B cell (primary cell): ENCODE data around the gene MYLK4. TPM values are rescaled to one million over a fixed set of nuclear protein-coding genes. Genes with fewer than 3 reads are reported as not detected.
A peak's percentile ranks its signal among the peaks of the same experiment; 100 is the strongest.
"Not testable (repeated sequence)": the region's sequence is repeated elsewhere in the genome, so short reads cannot be mapped to it uniquely, and the experiment has no call there.

Experiments
- ATAC-seq: fragments of 200-7000 bp; cut with Tn5 transposase; one replicate; pipeline ENCODE4 v1.10.0; 2021; ENCODE audit warnings: low read depth, mild to moderate bottlenecking, moderate number of reproducible peaks, moderate library complexity
- CTCF ChIA-PET: fragments of 350-600 bp; sonication (Branson Sonifier 250); formaldehyde crosslinking; loops from one replicate; lab custom pipeline; 2021; ENCODE audit warnings: antibody characterized with exemption, inconsistent platforms; lab: Charles Lee
- POLR2A ChIA-PET: fragments of 350-600 bp; sonication (Branson Sonifier 250); formaldehyde crosslinking; loops from one replicate; lab custom pipeline; 2021; ENCODE audit warnings: antibody characterized with exemption; lab: Charles Lee
- DNase-seq: peaks from one replicate; pipeline ENCODE4 v3.0.0; 2013
- H2AFZ ChIP-seq: 2 replicates; pipeline ENCODE4 v1.6.1; 2012; ENCODE audit warnings: mild to moderate bottlenecking, low read depth, low read length; ENCODE audit not compliant: insufficient read depth, poor library complexity, severe bottlenecking
- H3K27ac ChIP-seq, 2 donors: 1 replicate in 1 of 2; 2 replicates in 1 of 2; pipeline ENCODE4 v1.5.1; 2012 to 2013; ENCODE audit warnings: low read length in 2 of 2, mild to moderate bottlenecking in 2 of 2, moderate library complexity in 1 of 2
- H3K27me3 ChIP-seq, 4 experiments: fragments of 200-600 bp in 1 of 4; sonication (generic) in 1 of 4; replicated peaks in 1 of 4; 1 replicate in 2 of 4; 2 replicates in 2 of 4; pipeline versions ENCODE4 v1.6.1 to v1.7.0; 2013 to 2016; ENCODE audit warnings: low read length in 3 of 4, mild to moderate bottlenecking in 2 of 4, mixed read lengths in 1 of 4, moderate library complexity in 1 of 4; ENCODE audit not compliant: insufficient read depth in 4 of 4, control insufficient read depth in 3 of 4; ENCODE audit errors: control extremely low read depth in 1 of 4
- H3K36me3 ChIP-seq, 2 experiments: replicated peaks in 1 of 2; 1 replicate in 1 of 2; 2 replicates in 1 of 2; pipeline versions ENCODE4 v1.6.1 to v1.7.1; 2013; ENCODE audit warnings: low read length in 1 of 2; ENCODE audit not compliant: insufficient read depth in 2 of 2, control insufficient read depth in 1 of 2; ENCODE audit errors: control extremely low read depth in 1 of 2, extremely low read depth in 1 of 2
- H3K4me1 ChIP-seq, 2 donors: fragments of 200-600 bp in 1 of 2; sonication (generic) in 1 of 2; 1 replicate in 1 of 2; 2 replicates in 1 of 2; pipeline versions ENCODE4 v1.5.1 to v1.6.1; 2013 to 2017; ENCODE audit warnings: low read length in 2 of 2; ENCODE audit not compliant: control insufficient read depth in 2 of 2, insufficient read depth in 2 of 2
- H3K4me2 ChIP-seq: replicated peaks from 2 replicates; pipeline ENCODE3; 2012; ENCODE audit warnings: mild to moderate bottlenecking, low read depth, low read length; ENCODE audit not compliant: poor library complexity, severe bottlenecking
- H3K4me3 ChIP-seq, 5 experiments: fragments of 200-600 bp in 1 of 5; sonication (generic) in 1 of 5; 1 replicate in 3 of 5; 2 replicates in 2 of 5; pipeline versions ENCODE4 v1.5.1 to v1.7.0; 2011 to 2016; ENCODE audit warnings: low read length in 4 of 5, mild to moderate bottlenecking in 4 of 5, low read depth in 2 of 5, control low read depth in 1 of 5, moderate library complexity in 1 of 5; ENCODE audit not compliant: insufficient read depth in 1 of 5; ENCODE audit errors: control extremely low read depth in 1 of 5, extremely low read depth in 1 of 5
- H3K79me2 ChIP-seq: fragments of 200-600 bp; sonication (generic); one replicate; pipeline ENCODE4 v1.6.0; 2016; ENCODE audit warnings: low read length; ENCODE audit not compliant: control insufficient read depth, insufficient read depth
- H3K9ac ChIP-seq: fragments of 200-600 bp; sonication (generic); 2 replicates; pipeline ENCODE4 v1.6.1; 2017; ENCODE audit warnings: mild to moderate bottlenecking, low read length, moderate library complexity
- H3K9me3 ChIP-seq, 3 donors: one replicate each; pipeline versions ENCODE4 v1.6.1 to v1.7.1; 2013; ENCODE audit warnings: low read length in 2 of 3; ENCODE audit not compliant: control insufficient read depth in 2 of 3, insufficient read depth in 1 of 3; ENCODE audit errors: control extremely low read depth in 1 of 3
- H4K20me1 ChIP-seq: 2 replicates; pipeline ENCODE4 v1.6.0; 2012; ENCODE audit warnings: mild to moderate bottlenecking, low read length; ENCODE audit not compliant: insufficient read depth, control insufficient read depth, poor library complexity, severe bottlenecking
- H3K27ac Mint-ChIP-seq: one replicate; pipeline ENCODE4 v1.8.0; 2021; ENCODE audit warnings: mixed read lengths
- H3K27me3 Mint-ChIP-seq: one replicate; pipeline ENCODE4 v1.8.0; 2021; ENCODE audit warnings: mixed read lengths
- H3K4me1 Mint-ChIP-seq: one replicate; pipeline ENCODE4 v1.8.0; 2021; ENCODE audit warnings: mixed read lengths
- H3K4me3 Mint-ChIP-seq: one replicate; pipeline ENCODE4 v1.8.0; 2021; ENCODE audit warnings: mixed read lengths
- H3K9me3 Mint-ChIP-seq: one replicate; pipeline ENCODE4 v1.8.0; 2022; ENCODE audit warnings: mixed read lengths; ENCODE audit not compliant: insufficient read depth
- EZH2 ChIP-seq: IDR thresholded peaks from 2 replicates; pipeline ENCODE4 v1.6.1; 2012; ENCODE audit warnings: borderline replicate concordance, low read depth, mild to moderate bottlenecking, moderate library complexity, low read length; ENCODE audit not compliant: insufficient read depth, poor library complexity, severe bottlenecking
- WGBS: methylation state at CpG from one replicate; pipeline ENCODE4 v1.1.5; 2013; ENCODE audit warnings: missing lambda C conversion rate; ENCODE audit not compliant: insufficient coverage; 5-methylcytosine and 5-hydroxymethylcytosine counted together
- intact Hi-C: fragments of 100-400 bp; cut with micrococcal nuclease; formaldehyde crosslinking; loops from one replicate; pipeline ENCODE4 v1.10.0; 2022
- polyA plus RNA-seq: library from polyadenylated mRNA; depleted of rRNA; stranded (reverse); fragments of >200 nt; gene quantifications from 2 replicates; pipeline ENCODE4 v1.2.3, GENCODE V29; 2012
- total RNA-seq, 2 donors: library from RNA; stranded (reverse); fragments of 120-200 nt in 1 of 2; gene quantifications; 1 replicate in 1 of 2; 2 replicates in 1 of 2; pipeline versions ENCODE4 v1.2.3 to v1.2.4, GENCODE V29; 2013 to 2022
- TF ChIP-seq, protein P1 (sequence below): fragments of 200-600 bp; IDR thresholded peaks from one replicate; pipeline ENCODE4 v1.8.0; 2022; ENCODE audit warnings: antibody characterized with exemption, mild to moderate bottlenecking

The MYLK4 gene
- total and polyA plus RNA-seq, 2 donors (not counting 1 experiment from before 2014, with no cell fraction given): 0.51 to 1.2 TPM

DNA sequence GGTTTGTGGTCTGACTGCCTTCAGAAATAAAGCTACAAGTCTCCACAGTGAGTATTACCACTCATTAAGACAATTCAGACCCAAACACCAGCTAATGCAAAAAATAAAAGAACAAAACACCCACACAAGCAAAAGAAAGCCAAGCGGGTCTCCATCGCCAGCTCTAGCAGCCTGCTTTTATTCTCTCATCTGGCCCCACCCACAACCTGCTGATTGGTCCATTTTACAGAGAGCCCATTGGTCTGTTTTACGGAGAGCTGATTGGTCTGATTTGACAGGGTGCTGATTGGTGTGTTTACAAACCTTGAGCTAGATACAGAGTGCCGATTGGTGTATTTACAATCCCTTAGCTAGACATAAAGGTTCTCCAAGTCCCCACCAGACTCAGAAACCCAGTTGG lies 12.1 kb upstream of the MYLK4 start:
- peaks cover 19% of the 10 kb centered on the region for H3K79me2 ChIP-seq
- H3K27ac Mint-ChIP-seq, H3K27me3 Mint-ChIP-seq, H3K27me3 ChIP-seq, ATAC-seq, H3K4me3 ChIP-seq, H3K9ac ChIP-seq, H3K36me3 ChIP-seq, H3K9me3 Mint-ChIP-seq, POLR2A ChIA-PET, H3K27ac ChIP-seq, H3K4me3 Mint-ChIP-seq, H3K4me2 ChIP-seq, DNase-seq, H2AFZ ChIP-seq: not testable (repeated sequence)
- CTCF ChIA-PET: interaction anchor here (0.8 to 2.1 kb wide), 4 partner anchors 13 to 51 kb away, joined by 3 to 14 read pairs (median 4); partner anchors contain the start of gene MYLK4
- intact Hi-C loops: loop anchor here (10.0 kb wide), 1 partner anchor 1372 kb away; the partner anchor contains the start of gene ECI2
- WGBS: 100% methylated on average over 2 of the region's 4 CpGs
- H3K4me1 ChIP-seq: peaks cover 14 to 24% of the 10 kb centered on the region in 2 donors
- peaks cover 0 to 12% (median 5%) of the 10 kb centered on the region in 3 donors for H3K9me3 ChIP-seq
- H4K20me1 ChIP-seq: peaks cover 14% of the 10 kb centered on the region
- H3K4me1 Mint-ChIP-seq: peaks cover 25% of the 10 kb centered on the region

DNA sequence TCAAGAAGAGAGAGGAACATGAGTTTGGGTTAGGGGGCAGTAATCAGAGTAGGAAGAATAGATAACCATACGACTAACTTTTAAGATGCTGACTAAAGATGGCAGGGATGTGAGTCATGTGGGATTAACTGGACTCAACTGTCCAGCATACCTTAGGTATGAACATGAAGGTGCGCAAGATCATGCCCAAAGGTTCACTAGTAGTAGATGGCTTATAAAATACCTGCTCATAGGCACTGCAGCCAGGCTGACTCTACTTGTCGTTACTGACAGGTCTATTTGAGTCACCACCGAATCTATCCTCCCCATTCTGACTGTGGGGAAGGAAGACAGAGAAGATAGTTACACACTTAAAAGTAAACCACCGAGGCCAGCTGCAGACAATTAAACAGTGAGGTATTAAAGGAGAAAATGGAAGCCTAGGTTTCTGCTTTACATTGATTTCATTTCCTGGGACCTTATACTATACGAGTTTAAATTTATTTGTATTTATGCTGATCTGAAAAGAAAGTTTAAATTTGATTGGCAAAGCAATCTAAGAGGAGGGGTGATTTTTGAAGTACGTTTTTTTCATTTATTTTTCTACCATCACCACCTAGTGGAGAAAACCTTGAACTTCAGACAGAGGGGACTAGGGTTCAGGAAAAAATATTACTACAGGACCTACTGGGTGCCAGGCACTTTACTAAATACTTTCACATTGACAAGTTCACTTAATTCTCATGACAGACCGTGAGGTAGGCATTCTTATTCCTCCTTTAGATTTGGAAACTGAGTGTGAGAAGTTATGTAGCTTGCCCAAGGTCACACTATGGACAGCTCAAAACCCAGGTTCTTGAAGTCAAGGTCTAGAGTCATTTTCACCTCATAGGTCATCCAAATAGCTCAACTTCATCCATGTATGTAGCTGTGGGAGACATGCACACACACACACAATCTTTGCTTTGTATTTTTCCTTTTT lies 10.4 kb upstream of the MYLK4 start:
- Histone ChIP-seq H2AFZ (no peak overlapping the region), H3K9me3 (peaks cover 0 to 12% (median 5%) of the 10 kb centered on the region in 3 donors), H3K4me3 (no peak overlapping the region), H3K27ac (no peak overlapping the region), H4K20me1 (no peaks in the 10 kb centered on the region), H3K4me2 (peak overlapping the region; percentile 3), H3K36me3 (no peaks in the 10 kb centered on the region), H3K27me3 (no peaks in the 10 kb centered on the region), H3K9ac (no peak overlapping the region), H3K79me2 (peaks cover 2% of the 10 kb centered on the region), H3K4me1 (peaks cover 0 to 8% of the 10 kb centered on the region in 2 donors)
- ATAC-seq (no peak), DNase-seq (peak; percentile 35)
- Mint-ChIP-seq H3K27me3 (no peaks in the 10 kb centered on the region), H3K4me3 (no peak overlapping the region), H3K4me1 (peaks cover 13% of the 10 kb centered on the region), H3K27ac (no peak overlapping the region), H3K9me3 (no peaks in the 10 kb centered on the region)
- CTCF ChIA-PET: interaction anchor here (0.6 to 2.1 kb wide), 8 partner anchors 8 to 462 kb away, joined by 3 to 14 read pairs (median 4); partner anchors contain the start of gene MYLK4
- intact Hi-C loops: loop anchor here (10.0 kb wide), 1 partner anchor 1374 kb away; the partner anchor contains the start of gene ECI2
- TF ChIP-seq EZH2: no peak
- TF ChIP-seq, protein P1, sequence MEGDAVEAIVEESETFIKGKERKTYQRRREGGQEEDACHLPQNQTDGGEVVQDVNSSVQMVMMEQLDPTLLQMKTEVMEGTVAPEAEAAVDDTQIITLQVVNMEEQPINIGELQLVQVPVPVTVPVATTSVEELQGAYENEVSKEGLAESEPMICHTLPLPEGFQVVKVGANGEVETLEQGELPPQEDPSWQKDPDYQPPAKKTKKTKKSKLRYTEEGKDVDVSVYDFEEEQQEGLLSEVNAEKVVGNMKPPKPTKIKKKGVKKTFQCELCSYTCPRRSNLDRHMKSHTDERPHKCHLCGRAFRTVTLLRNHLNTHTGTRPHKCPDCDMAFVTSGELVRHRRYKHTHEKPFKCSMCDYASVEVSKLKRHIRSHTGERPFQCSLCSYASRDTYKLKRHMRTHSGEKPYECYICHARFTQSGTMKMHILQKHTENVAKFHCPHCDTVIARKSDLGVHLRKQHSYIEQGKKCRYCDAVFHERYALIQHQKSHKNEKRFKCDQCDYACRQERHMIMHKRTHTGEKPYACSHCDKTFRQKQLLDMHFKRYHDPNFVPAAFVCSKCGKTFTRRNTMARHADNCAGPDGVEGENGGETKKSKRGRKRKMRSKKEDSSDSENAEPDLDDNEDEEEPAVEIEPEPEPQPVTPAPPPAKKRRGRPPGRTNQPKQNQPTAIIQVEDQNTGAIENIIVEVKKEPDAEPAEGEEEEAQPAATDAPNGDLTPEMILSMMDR: peak; percentile 72
- POLR2A ChIA-PET: no interaction called here
- WGBS: 100% methylated on average over 2 of the region's 8 CpGs
